HEK293 (cell line): ENCODE measurements around the gene PRKCA.

Experiments used
- CTCF ChIA-PET: fragments of 350-600 bp; formaldehyde crosslinking; extraction: SDS; loops from one replicate; lab custom pipeline; 2021; ENCODE audit warnings: antibody characterized with exemption; lab: Yijun Ruan, JAX
- POLR2A ChIA-PET: fragments of 300-600 bp; formaldehyde crosslinking; extraction: SDS; loops from one replicate; lab custom pipeline; 2020; ENCODE audit warnings: antibody characterized with exemption, inconsistent platforms; lab: Yijun Ruan, JAX
- H3K27ac ChIP-seq: fragments of 200-500 bp; sonication (Bioruptor generic); 2 replicates; pipeline ENCODE4 v1.5.1; 2014; ENCODE audit warnings: low read depth, low read length, control low read depth, inconsistent platforms; ENCODE audit errors: extremely low read depth
- H3K36me3 ChIP-seq, 2 experiments: fragments of 200-500 bp in 1 of 2; sonication (Bioruptor generic) in 1 of 2; 1 replicate in 1 of 2; 2 replicates in 1 of 2; pipeline ENCODE4 v1.5.1; 2014 to 2017; ENCODE audit warnings: inconsistent platforms in 2 of 2, low read length in 2 of 2; ENCODE audit not compliant: control insufficient read depth in 2 of 2, insufficient read depth in 1 of 2
- H3K4me1 ChIP-seq: fragments of 200-500 bp; sonication (Bioruptor generic); 2 replicates; pipeline ENCODE4 v1.5.1; 2014; ENCODE audit warnings: mild to moderate bottlenecking, low read length, inconsistent platforms; ENCODE audit not compliant: control insufficient read depth, insufficient read depth
- H3K4me3 ChIP-seq: 2 replicates; pipeline ENCODE4 v1.5.1; 2011; ENCODE audit warnings: low read depth, mild to moderate bottlenecking, control low read depth, low read length, moderate library complexity
- H3K9me3 ChIP-seq: fragments of 200-500 bp; sonication (Bioruptor generic); 2 replicates; pipeline ENCODE4 v1.5.1; 2014; ENCODE audit warnings: low read depth, low read length, inconsistent platforms; ENCODE audit not compliant: control insufficient read depth, insufficient read depth
- CTCF ChIP-seq: fragments of 450-650 bp; formaldehyde crosslinking; IDR thresholded peaks from 2 replicates; pipeline ENCODE4 v1.5.1; 2016; ENCODE audit warnings: missing biosample characterization, missing genetic modification characterization
- GLIS2 ChIP-seq: fragments of 450-650 bp; formaldehyde crosslinking; IDR thresholded peaks from 2 replicates; pipeline ENCODE4 v1.5.1; 2016; ENCODE audit warnings: missing biosample characterization, missing genetic modification characterization
- KLF16 ChIP-seq: fragments of 450-650 bp; formaldehyde crosslinking; IDR thresholded peaks from 2 replicates; pipeline ENCODE4 v1.5.1; 2017; ENCODE audit warnings: missing biosample characterization, missing genetic modification characterization
- KLF17 ChIP-seq: fragments of 450-650 bp; formaldehyde crosslinking; IDR thresholded peaks from 2 replicates; pipeline ENCODE4 v1.5.1; 2016; ENCODE audit warnings: missing biosample characterization, missing genetic modification characterization
- KLF7 ChIP-seq: fragments of 450-650 bp; formaldehyde crosslinking; IDR thresholded peaks from 2 replicates; pipeline ENCODE4 v1.5.1; 2016; ENCODE audit warnings: missing biosample characterization, missing genetic modification characterization, borderline replicate concordance
- PRDM1 ChIP-seq: fragments of 450-650 bp; formaldehyde crosslinking; IDR thresholded peaks from 2 replicates; pipeline ENCODE4; 2016; ENCODE audit warnings: missing biosample characterization, missing genetic modification characterization
- PRDM10 ChIP-seq: fragments of 450-650 bp; formaldehyde crosslinking; IDR thresholded peaks from 2 replicates; pipeline ENCODE4 v1.5.1; 2016; ENCODE audit warnings: missing biosample characterization, missing genetic modification characterization
- SALL2 ChIP-seq: fragments of 450-650 bp; formaldehyde crosslinking; IDR thresholded peaks from 2 replicates; pipeline ENCODE4 v1.5.0; 2017; ENCODE audit warnings: missing biosample characterization, mild to moderate bottlenecking, missing genetic modification characterization, borderline replicate concordance
- SCRT2 ChIP-seq: fragments of 450-650 bp; formaldehyde crosslinking; IDR thresholded peaks from 2 replicates; pipeline ENCODE4 v1.5.1; 2016; ENCODE audit warnings: missing biosample characterization, missing genetic modification characterization
- TRIM28 ChIP-seq: IDR thresholded peaks from 2 replicates; pipeline ENCODE4 v1.6.1; 2011; ENCODE audit warnings: low read length, control low read depth, borderline replicate concordance
- ZBTB6 ChIP-seq: fragments of 450-650 bp; formaldehyde crosslinking; IDR thresholded peaks from 2 replicates; pipeline ENCODE4 v1.5.1; 2017; ENCODE audit warnings: missing biosample characterization, missing genetic modification characterization
- ZNF169 ChIP-seq: fragments of 450-650 bp; formaldehyde crosslinking; IDR thresholded peaks from 2 replicates; pipeline ENCODE4 v1.5.1; 2016; ENCODE audit warnings: missing biosample characterization, missing genetic modification characterization
- ZNF175 ChIP-seq: fragments of 450-650 bp; formaldehyde crosslinking; IDR thresholded peaks from 2 replicates; pipeline ENCODE4 v1.5.1; 2016; ENCODE audit warnings: missing biosample characterization, missing genetic modification characterization
- ZNF394 ChIP-seq: fragments of 450-650 bp; formaldehyde crosslinking; IDR thresholded peaks from 2 replicates; pipeline ENCODE4 v1.5.1; 2016; ENCODE audit warnings: missing biosample characterization, missing genetic modification characterization, mild to moderate bottlenecking, moderate library complexity, borderline replicate concordance
- ZNF514 ChIP-seq: fragments of 450-650 bp; formaldehyde crosslinking; IDR thresholded peaks from 2 replicates; pipeline ENCODE4 v1.5.1; 2016; ENCODE audit warnings: missing biosample characterization, missing genetic modification characterization
- ZNF600 ChIP-seq: fragments of 450-650 bp; formaldehyde crosslinking; IDR thresholded peaks from 2 replicates; pipeline ENCODE4 v1.5.1; 2016; ENCODE audit warnings: missing biosample characterization, missing genetic modification characterization
- ZNF623 ChIP-seq: fragments of 450-650 bp; formaldehyde crosslinking; IDR thresholded peaks from 2 replicates; pipeline ENCODE4 v1.5.1; 2016; ENCODE audit warnings: missing biosample characterization, missing genetic modification characterization
- ZNF629 ChIP-seq: fragments of 450-650 bp; formaldehyde crosslinking; IDR thresholded peaks from 2 replicates; pipeline ENCODE4 v1.5.1; 2017; ENCODE audit warnings: missing biosample characterization, missing genetic modification characterization
- ZNF747 ChIP-seq: fragments of 450-650 bp; formaldehyde crosslinking; IDR thresholded peaks from 2 replicates; pipeline ENCODE4 v1.5.1; 2016; ENCODE audit warnings: missing biosample characterization, missing genetic modification characterization
- ZNF776 ChIP-seq: fragments of 450-650 bp; formaldehyde crosslinking; IDR thresholded peaks from 2 replicates; pipeline ENCODE4 v1.5.0; 2017; ENCODE audit warnings: missing biosample characterization, missing genetic modification characterization, borderline replicate concordance

The PRKCA gene

GRCh38 chr17:66464921-66465320 is 162.5 kb downstream of the PRKCA start (continued):
- no peak for TF ChIP-seq CTCF (tag by site-specific recombination)
- TF ChIP-seq, all 188 proteins: peak for 0

GRCh38 chr17:66465701-66466100 is 163.3 kb downstream of the PRKCA start:
- CTCF ChIA-PET, result interaction anchor here (0.7 to 1.0 kb wide), 2 partner anchors 105 to 160 kb away, joined by 5 to 6 read pairs; no protein-coding TSS in a partner anchor
- Histone ChIP-seq H3K4me1 (peaks cover 15% of the 10 kb centered on the region), H3K4me3 (no peak overlapping the region)

GRCh38 chr17:66466106-66466820 is 163.8 kb downstream of the PRKCA start:
- POLR2A ChIA-PET, result interaction anchor here (1.1 kb wide), 1 partner anchor 10 kb away, joined by 3 read pairs; no protein-coding TSS in a partner anchor
- CTCF ChIA-PET, result interaction anchor here (0.7 kb wide), 2 partner anchors 160 to 220 kb away, joined by 3 to 5 read pairs; no protein-coding TSS in a partner anchor
- H3K4me1 ChIP-seq, result peaks cover 15% of the 10 kb centered on the region
- H3K27ac ChIP-seq, result no peak overlapping the region
- H3K4me3 ChIP-seq, result no peak overlapping the region
- H3K9me3 ChIP-seq, result no peaks in the 10 kb centered on the region
- peak; percentile 57 for TF ChIP-seq SCRT2 (tag by site-specific recombination)
- no peak for TF ChIP-seq ZNF514 (tag by site-specific recombination)
- TF ChIP-seq, all 188 proteins: peak for 1
- no peaks in the 10 kb centered on the region for H3K36me3 ChIP-seq

More at GRCh38 chr17:66465701-66466100, 163.3 kb downstream of the PRKCA start:
- Histone ChIP-seq H3K27ac (no peak overlapping the region), H3K36me3 (no peaks in the 10 kb centered on the region), H3K9me3 (no peaks in the 10 kb centered on the region)
- no peak for TF ChIP-seq SALL2 (tag by site-specific recombination)
- TF ChIP-seq ZNF169 (tag by site-specific recombination), result no peak
- no peak for TF ChIP-seq TRIM28
- TF ChIP-seq ZBTB6 (tag by site-specific recombination), result no peak
- POLR2A ChIA-PET, result no interaction called here

GRCh38 chr17:66466840-66467367 is 164.5 kb downstream of the PRKCA start:
- Histone ChIP-seq H3K36me3 (no peaks in the 10 kb centered on the region), H3K4me1 (peaks cover 13% of the 10 kb centered on the region), H3K4me3 (no peak overlapping the region), H3K27ac (no peak overlapping the region), H3K9me3 (no peaks in the 10 kb centered on the region)
- ChIA-PET POLR2A (interaction anchor here (1.1 kb wide), 1 partner anchor 10 kb away, joined by 3 read pairs; no protein-coding TSS in a partner anchor), CTCF (interaction anchor here (0.7 kb wide), 1 partner anchor 221 kb away, joined by 3 read pairs; no protein-coding TSS in a partner anchor)
- TF ChIP-seq ZNF747, result no peak
- TF ChIP-seq PRDM1, result peak; percentile 60; the same call in 1 of the 2 replicates
- no peak for TF ChIP-seq KLF16 (tag by site-specific recombination)
- TF ChIP-seq ZNF175 (tag by site-specific recombination), result no peak
- TF ChIP-seq ZNF394 (tag by site-specific recombination), result peak; percentile 29; the same call in 1 of the 2 replicates
- no peak for TF ChIP-seq ZNF623
- peak; percentile 95 for TF ChIP-seq PRDM10
- no peak for TF ChIP-seq KLF7 (tag by site-specific recombination)
- TF ChIP-seq GLIS2 (tag by site-specific recombination), result no peak
- TF ChIP-seq ZNF600, result peak; percentile 80
- TF ChIP-seq ZNF776 (tag by site-specific recombination), result no peak
- peak; percentile 41; the same call in 1 of the 2 replicates for TF ChIP-seq KLF17 (tag by site-specific recombination)
- TF ChIP-seq ZNF629, result peak; percentile 95
